NCI-H128 (cell line): ENCODE data around the gene CREG2.

ENCODE experiments used
- DNase-seq: peaks from one replicate; lab custom pipeline; 2025; ENCODE audit not compliant: unreplicated experiment; lab: John Stamatoyannopoulos, UW

The CREG2 gene, protein sequence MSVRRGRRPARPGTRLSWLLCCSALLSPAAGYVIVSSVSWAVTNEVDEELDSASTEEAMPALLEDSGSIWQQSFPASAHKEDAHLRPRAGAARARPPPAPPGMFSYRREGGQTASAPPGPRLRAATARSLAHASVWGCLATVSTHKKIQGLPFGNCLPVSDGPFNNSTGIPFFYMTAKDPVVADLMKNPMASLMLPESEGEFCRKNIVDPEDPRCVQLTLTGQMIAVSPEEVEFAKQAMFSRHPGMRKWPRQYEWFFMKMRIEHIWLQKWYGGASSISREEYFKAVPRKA

DNA sequence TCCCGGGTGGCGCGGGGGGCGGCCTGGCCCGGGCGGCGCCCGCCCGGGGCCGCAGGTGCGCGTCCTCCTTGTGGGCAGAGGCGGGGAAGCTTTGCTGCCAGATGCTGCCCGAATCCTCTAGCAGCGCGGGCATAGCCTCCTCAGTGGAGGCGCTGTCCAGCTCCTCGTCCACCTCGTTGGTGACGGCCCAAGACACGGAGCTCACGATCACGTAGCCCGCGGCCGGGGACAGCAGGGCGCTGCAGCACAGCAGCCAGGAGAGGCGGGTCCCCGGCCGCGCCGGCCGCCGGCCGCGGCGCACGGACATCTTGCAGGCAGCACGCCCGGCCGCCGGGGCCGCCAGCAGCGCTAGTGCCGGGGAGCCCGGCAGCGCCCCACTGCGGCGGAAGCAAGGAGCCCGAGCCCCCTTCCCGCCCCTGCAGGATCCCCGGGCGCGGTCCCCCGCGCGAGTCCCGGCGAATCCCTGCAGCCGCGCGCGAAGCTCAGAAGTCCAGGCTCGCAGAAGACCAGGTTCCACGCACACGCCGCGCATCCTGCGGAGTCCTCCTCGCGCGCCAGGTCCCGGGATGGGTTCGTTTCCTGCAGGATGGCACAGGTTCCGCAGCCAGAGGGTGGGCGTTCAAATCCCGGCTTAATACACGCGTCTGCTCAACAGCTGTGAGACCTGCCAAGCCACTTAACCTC, at the start of gene CREG2:
Gene CREG2 (minus strand): TSS at position 353 of the 684 bp plus-strand sequence. CDS start 46 bp downstream, at position 307.
- peak; percentile 29 for DNase-seq

DNA sequence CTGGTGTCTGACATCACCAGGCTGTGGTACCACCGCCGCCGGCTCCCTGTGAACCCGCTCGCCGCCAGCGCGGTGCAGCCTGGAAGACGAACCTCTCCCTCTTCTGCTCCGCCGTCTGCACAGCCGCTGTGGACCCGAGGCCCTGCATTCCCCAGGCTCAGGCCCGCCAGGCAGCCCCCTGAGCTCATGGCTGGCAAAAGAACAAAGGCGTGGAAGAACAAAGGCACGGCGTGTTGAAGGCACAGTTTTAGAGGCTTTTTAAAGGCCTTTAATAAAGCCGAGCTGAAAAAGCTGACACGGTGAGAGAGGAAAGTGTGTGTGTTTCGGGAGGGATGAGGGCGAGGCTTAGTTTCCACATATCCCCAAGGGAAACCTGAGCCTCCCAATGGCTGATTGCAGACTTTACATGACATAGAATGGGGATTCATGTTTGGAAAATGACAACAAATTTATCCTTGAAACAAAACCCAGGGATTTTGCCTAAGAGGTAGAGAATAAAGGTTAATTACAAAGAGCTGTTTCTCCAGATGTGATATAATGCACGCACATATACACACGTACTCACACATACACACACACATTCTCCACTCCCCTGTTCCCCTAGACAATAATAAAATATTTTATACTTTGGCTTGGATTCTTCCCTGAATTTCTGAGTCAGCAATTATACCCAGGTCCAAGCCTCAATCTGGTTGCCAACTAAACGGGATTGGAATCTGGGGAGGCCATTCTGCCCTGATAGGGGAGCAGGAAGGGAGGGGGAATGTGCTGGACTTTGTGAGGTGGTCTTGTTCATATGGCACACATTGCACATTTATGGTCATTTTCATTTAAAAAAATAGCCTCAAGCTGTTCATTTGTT, 47.9 kb upstream of the CREG2 start:
- DNase-seq, result no peak

DNA sequence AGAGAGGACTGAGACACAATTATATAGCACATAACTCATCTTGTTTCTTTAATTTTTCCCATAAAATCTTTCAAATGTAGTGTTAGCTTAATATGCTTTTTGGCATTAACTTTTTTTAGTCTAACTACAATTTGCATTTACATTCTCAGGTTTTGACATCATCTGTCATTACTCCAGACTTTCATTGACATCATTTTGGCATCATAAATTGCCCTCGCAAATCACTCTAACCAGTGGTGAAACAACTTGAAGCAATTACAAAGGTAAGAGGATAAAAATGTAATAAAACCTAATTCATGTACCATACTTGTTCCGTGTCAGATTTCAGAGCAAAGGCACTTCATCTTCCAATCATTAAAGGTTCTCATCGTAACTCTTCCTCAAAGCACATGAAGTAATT, 46.2 kb upstream of the CREG2 start:
- no peak for DNase-seq

DNA sequence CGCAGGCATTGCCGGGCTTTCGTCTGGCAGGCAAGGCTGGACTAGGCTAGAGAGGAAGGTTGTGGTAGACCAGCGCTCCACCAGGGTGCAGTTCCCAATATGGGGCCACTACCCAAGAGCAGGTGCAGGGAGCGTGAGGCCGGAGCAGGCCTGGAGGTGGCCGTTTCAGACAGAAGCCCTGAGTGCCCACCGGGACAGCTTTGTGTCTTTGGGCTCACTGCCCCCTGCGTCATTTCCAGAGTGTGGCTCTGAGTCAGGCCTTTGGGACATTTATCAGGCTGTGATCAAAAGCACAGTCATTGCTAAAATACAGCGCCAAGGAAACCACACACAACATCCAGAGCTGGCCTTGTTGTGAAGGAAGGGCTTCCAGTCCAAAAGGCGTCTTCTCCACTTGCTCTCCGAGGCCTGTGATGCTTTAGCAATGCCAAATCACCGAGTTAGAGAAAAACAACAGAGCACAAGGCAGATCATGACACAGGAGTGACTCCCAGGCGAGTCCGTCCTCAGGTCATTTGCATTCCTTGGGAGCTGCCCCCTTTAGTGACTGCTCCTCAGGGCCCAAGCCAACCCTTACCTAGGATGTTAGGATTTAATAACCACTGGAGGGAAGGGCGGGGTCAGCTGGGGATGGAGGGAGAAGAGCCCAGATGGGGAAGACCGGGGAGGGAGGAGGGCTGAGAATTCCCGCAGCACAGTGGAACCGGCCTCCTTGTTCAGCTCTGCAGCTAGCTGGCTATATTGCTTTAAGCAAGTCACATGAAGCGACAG, 45.3 kb upstream of the CREG2 start:
- DNase-seq, result no peak

DNA sequence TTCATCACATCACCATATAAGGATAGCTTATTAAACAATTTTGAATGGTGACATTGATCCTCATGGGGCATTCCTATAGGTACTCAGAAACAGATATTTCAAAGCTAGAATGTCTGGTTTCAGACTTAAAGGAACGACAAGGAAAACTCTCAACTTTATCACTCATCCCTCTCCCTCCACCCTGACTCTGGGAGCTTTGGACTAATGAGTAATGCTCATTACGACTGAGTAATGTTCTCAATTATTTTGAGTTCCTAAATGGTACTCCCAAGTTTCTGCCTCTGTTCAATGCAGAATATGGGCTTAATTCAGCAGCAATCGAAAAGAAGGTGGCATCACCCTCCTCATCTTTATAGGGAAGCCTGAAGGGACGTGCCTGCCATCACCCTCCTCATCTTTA, 44.2 kb upstream of the CREG2 start:
- DNase-seq, result no peak

DNA sequence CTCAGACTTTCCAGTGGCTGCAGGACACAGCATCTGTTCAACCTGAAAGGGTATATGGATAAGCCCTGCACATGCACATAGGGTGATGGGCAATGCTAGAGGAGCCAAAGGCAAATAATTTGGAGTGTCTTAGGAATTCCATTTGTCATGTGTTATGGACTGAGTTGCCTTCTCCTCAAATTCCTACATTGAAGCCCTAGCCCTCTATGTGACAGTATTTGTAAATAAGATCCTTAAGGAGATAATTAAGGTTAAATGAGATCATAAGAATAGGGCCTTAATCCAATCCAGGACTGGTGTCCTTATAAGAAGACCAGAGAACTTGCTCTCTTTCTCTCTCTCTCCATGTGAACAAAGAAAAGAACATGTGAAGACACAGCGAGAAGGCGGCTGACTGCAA, 42.9 kb upstream of the CREG2 start:
- no peak for DNase-seq

DNA sequence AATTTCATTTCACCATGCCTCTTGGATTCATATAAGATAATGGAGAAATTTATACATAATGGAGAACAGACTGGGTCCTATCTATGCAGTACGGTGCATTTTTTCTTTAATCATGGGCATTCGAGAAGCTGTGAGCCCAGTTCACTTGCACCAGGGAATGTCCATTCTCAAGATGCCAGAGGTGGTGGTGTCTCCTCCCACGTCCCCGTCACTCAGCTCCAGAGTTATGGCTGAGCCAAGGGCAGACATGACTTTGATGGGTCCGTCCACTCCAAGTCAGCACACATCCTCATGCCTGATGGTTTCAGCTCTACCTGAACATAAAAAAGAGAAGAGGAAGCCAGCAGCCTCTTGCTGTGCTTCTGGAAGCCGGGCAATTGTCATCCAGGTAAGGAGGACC, 42.1 kb upstream of the CREG2 start:
- DNase-seq, result no peak

DNA sequence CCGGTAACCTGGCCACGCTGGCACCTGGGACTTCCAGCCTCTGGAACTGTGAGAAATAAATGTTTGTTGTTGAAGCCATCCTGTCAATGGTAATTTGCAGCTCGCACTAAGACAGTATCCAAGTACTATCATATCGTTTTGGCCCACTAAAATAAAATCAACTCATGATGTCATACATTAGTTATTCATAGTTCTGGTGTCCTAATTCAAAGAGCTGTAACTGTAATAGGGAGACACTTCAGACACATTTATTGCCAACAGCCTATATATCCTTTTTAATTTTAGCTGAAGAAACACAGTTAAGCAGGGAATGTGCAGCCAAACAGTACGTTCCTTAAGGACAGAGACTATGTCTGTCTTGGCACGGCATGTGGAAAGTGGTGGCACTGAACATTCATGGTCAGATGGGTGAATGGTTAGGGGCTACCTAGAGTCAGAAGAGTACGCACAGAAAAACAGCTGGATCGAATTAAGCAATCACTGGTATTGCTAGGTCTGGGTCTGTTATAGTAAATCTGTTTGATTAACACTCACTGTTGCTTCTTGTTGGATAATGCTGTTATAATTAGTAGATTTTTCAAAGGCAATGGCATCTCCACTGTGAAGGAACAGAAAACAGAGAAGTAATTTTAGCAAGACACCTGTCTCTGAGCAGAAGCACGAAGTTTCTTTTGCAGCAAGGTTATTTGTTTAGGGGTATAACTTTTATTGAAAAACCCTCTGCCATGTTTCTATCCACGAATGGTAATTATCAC, 41.3 kb upstream of the CREG2 start:
- DNase-seq, result no peak

DNA sequence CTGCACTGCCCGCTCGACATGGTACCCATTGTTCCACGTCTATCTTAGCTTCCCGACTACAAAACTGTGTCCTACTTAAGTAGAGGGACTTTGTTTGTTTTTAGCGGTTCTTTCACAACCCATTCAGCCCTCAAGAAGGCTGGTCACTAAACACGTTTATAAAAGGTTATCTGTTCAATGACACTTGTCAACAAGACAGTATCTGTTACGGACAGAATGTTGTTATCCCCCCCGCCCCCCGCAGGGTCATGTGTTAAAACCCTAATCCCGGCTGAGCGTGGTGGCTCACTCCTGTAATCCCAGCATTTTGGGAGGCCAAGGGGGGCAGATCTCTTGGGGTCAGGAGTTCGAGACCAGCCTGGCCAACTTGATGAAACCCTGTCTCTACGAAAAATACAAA, 40.4 kb upstream of the CREG2 start:
- DNase-seq, result no peak

DNA sequence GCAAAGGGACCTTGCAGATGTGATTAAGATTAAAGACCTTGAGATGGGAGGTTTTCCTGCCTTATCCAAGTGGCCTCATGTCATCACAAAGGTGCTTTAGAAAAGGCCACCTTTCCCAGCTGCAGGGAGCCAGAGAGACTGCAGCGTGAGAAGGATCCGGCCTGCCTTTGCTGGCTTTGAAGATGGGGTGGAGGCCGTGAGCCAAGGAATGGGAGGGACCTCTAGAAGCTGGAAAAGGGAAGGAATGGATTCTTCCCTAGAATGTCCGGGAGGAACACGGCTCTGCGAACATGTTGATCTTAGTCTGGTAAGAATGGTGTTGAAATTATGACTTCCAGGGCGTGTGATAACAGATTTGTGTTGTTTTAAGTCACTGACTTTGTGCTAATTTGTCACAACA, 39.9 kb upstream of the CREG2 start:
- no peak for DNase-seq

DNA sequence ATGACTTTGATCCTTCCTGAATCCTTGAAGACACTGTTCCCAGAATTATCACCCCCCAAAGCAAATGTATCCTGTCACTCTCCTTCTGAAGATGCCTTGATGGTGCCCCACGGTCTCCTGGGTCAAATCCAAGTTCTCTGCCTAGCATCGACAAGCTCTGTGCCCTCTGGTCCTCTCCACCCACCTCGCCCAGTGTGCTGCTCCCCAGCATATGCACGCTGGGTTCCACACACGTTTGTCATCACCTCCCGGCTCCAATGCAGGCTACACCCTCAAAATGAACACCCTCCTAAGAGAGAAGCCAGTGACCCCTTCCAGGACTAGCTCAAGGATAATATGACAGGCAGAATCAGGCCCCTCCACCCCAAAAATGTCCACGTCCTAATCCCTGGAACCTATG, 39.5 kb upstream of the CREG2 start:
- no peak for DNase-seq

DNA sequence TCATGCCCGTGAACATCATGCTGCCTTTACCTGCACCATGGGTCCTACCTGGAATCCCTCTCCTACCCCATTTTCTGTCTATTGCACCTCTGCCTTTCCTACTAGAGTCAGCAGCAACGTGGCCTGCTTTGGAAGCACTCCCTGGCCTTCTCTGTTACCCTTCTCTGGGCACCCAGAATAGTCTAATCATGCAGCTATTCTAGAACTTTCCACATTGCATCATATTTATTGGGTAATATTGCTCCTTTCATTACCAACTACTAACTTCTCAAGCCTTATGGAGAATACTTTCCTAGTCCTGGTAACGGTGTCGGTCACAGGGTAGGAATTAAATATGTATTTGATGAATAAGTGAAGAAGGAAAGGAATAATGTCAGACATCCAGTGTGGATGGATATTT, 33.3 kb upstream of the CREG2 start:
- no peak for DNase-seq

DNA sequence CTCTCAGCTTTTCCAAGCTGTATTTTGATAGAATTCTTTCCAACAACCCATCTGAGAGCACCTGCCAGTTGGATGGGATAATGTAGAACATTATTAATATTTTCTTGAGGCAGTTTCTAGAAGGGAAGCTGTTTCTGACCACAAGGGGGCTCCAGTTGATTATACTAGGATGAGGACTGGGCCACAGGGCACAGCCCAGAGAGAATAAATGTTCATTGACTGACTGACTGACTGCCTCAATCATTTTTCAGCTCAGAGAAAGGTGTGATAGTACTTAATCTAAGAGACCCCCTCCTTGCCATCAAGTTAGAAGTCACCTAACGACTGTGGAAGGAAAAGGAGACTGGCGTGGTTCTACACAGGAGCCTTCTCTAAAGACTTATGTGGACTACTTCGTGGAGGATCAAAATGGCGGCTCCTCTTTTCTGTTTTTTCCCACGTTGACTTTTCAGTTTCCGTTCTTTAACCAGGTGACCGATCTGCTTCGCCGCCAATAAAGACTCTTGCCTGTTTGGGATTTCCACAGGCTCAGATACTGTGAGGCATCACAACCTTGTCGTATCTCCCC, 31.9 kb upstream of the CREG2 start:
- peak; percentile 20 for DNase-seq

DNA sequence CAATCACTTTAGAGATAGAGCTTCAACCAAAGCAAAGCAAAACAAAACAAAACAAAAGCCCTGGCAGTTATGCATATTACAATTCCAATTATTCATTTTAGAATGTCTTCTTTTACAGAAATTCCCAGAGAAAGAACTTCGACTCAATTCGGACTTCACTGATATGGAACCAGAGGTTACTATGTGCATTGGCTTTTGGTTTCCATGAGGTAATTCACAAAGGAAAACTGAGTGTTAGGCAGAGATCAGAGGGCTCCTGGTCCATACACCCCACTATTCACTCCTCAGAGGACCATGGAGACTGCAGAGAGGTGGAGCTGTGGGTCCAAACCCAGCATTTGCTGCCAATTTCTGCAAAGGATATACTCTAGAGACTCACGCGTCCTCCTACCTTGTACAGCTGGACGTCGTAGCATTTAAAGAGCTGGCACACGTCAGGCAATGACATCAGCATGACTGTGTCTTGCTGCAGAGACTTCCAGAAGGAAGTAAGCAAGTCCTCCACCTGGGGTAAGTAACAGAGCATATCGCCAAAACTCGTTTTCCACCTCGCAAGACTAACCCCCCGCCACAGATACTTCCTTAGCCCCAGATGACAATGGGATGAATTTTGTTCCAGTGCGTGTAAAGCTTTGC, 31.3 kb upstream of the CREG2 start:
- DNase-seq, result no peak

DNA sequence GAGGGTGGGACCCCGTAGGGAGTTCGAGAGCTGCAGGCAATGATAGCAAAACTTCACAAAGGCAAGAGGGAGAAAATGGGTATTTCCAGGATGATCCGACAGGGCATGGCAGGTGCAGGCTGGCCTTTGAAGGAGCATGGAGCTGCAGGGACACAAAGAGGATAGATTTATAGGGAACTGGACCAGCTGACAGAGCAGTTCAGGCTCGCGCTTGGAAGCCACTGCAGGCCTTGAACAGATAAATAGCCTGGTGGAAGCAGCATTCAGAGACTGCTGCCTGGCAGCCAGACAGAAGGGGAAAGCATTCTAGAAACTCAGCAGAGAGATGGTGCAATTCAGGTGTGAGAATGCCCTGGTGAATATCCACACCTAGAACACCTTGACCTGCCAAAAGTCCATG, 29.3 kb upstream of the CREG2 start:
- no peak for DNase-seq

DNA sequence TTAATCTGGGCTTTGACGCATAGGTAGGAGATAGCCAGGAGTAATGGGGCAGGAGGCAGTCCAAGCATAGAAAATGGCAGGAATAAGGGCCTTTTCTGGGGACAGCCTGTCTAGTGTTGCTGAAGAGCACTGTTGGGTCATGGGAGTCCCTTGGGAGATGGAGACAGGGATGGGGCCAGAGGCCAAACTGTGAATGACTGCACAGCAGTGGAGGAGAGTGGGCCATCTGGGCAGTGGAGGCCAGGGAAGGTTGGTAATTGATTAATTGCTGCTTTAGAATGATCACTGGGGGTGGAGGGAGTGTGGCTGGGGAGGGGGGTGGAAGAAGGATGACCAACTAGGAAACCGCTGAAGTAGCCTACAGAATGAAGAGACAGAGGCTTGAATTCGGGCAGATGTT, 28.6 kb upstream of the CREG2 start:
- DNase-seq, result no peak

DNA sequence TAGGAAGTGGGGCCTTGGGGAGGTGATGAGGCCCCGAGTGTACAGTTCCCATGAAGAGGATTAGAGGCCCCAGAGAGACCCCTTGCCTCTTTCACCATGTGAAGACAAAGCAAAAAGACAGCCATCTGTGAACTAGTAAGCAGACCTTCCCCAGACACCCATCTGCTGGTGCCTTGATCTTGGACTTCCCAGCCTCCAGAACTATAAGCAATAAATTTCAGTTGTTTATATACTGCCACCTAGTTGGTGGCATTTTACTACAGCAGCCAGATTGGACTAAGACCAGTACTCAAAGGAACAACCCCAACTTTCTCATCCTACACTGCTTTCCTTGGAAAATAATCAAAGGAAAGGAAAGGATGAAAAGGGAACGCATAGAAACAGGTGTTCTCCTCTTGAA, 27.9 kb upstream of the CREG2 start:
- DNase-seq, result no peak

DNA sequence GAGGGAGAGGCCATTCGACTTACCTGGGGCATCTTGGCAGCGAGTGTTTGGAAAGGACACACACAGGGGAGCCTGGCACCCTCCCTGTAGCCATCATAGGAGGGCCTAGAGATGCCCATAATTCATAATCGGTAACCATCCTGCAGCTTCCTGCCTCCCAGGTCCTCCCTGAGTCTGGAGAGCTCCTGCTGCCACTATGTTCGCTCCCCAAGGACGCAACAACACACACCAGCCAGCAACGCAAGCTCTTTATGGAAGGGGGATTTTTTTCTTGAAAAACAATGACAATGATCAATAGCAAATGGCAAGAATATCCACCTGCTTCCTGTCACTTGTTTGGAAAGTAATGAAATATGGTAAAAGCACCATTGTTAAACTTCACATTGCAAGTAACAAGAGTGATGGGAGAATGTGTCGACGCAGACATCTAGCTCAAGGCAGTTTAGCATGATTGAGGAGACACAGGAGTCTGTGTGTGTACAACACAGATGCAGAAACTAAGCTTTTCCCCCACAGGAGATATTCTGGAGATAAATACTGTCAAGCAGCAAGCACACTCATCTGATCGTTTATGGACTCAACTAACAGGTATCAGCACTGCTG, 24.9 kb upstream of the CREG2 start:
- no peak for DNase-seq

DNA sequence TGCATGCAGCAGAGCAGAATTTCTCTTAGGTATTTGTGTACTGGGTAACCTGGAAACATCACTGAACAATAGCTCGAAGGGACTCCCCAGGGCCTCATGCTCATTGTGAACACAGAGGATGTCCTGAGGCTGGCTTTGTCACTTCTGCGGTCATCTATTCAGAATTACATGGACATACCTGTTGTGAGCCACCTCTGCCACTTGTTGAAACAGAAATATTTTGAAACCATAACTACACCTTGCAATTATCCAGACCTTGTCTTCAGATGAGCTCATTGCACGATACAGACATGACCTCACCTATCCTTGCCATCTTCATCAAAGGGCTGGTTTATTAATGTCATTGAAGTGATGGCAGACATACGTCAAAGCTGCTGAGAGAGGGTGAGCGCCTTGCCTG, 23.4 kb upstream of the CREG2 start:
- DNase-seq, result no peak
